Esophagus squamous epithelium (tissue), 4 donors: Measurements from ENCODE around the gene SYCP2.
"Not testable (repeated sequence)": the region's sequence is repeated elsewhere in the genome, so short reads cannot be mapped to it uniquely, and the experiment has no call there.

ENCODE experiments used
- CTCF ChIP-seq, 6 experiments: fragments of 450-650 bp in 4 of 6; fragments of 200-600 bp in 2 of 6; sonication (generic) in 2 of 6; IDR thresholded peaks; one replicate each; pipeline ENCODE4 v1.5.1; 2016 to 2019; ENCODE audit warnings: antibody characterized with exemption in 6 of 6, mild to moderate bottlenecking in 4 of 6, moderate library complexity in 4 of 6
- POLR2A ChIP-seq, 4 donors: fragments of 450-650 bp; IDR thresholded peaks; one replicate each; pipeline ENCODE4 v1.6.1; 2017; ENCODE audit warnings: antibody characterized with exemption in 4 of 4, mild to moderate bottlenecking in 4 of 4, moderate library complexity in 3 of 4

GRCh38 chr20:59890035-59890434, 43.4 kb downstream of the SYCP2 start:
- not testable (repeated sequence) for TF ChIP-seq POLR2A, CTCF (IDR thresholded peaks at IDR 0.05)
